GM19372 (cell line): ENCODE results near the gene SYNPO2.
A peak's percentile ranks its signal among the peaks of the same experiment; 100 is the strongest.

ENCODE experiments used
- ATAC-seq: cut with Tn5 transposase; IDR thresholded peaks from one replicate; pipeline ENCODE4 v1.9.1; 2021; ENCODE audit warnings: mild to moderate bottlenecking, low read depth, moderate library complexity; ENCODE audit not compliant: unreplicated experiment

SYNPO2 gene

GRCh38 chr4:119025916-119026661, 137.4 kb downstream of the SYNPO2 start:
- ATAC-seq, result no peak

GRCh38 chr4:119026662-119027444, 138.2 kb downstream of the SYNPO2 start:
- ATAC-seq, result no peak

GRCh38 chr4:119027811-119028210, 139.2 kb downstream of the SYNPO2 start:
- ATAC-seq, result no peak

GRCh38 chr4:119028296-119028695, 139.6 kb downstream of the SYNPO2 start:
- ATAC-seq, result no peak

- no peak for ATAC-seq
Observed at GRCh38 chr4:119029847-119030535, 141.3 kb downstream of the SYNPO2 start.

- no peak for ATAC-seq
Observed at GRCh38 chr4:119030536-119030890, 141.9 kb downstream of the SYNPO2 start.

- no peak for ATAC-seq
Observed at GRCh38 chr4:119031218-119031617, 142.6 kb downstream of the SYNPO2 start.

GRCh38 chr4:119032921-119033685, 144.4 kb downstream of the SYNPO2 start:
- no peak for ATAC-seq

- ATAC-seq, result no peak
Observed at GRCh38 chr4:119034276-119035008, 145.8 kb downstream of the SYNPO2 start.

- ATAC-seq, result no peak
Observed at GRCh38 chr4:119035951-119036737, 147.5 kb downstream of the SYNPO2 start.

GRCh38 chr4:119037709-119038108, 149.1 kb downstream of the SYNPO2 start:
- no peak for ATAC-seq

GRCh38 chr4:119038116-119038841, 149.6 kb downstream of the SYNPO2 start:
- no peak for ATAC-seq

GRCh38 chr4:119039160-119039559, 150.5 kb downstream of the SYNPO2 start:
- ATAC-seq, result no peak

- no peak for ATAC-seq
Observed at GRCh38 chr4:119039779-119040178, 151.1 kb downstream of the SYNPO2 start.

- no peak for ATAC-seq
Observed at GRCh38 chr4:119040261-119040660, 151.6 kb downstream of the SYNPO2 start.

- no peak for ATAC-seq
Observed at GRCh38 chr4:119040694-119041185, 152.1 kb downstream of the SYNPO2 start.

- no peak for ATAC-seq
Observed at GRCh38 chr4:119041396-119041795, 152.7 kb downstream of the SYNPO2 start.

- peak; percentile 82 for ATAC-seq
Observed at GRCh38 chr4:119041951-119042560, 153.4 kb downstream of the SYNPO2 start.
